HL-60 (cell line): Measurements from ENCODE around the gene ARHGAP40.

Source experiments
- DNase-seq, 2 experiments: peaks; one replicate each; pipeline ENCODE4 v3.0.0-alpha.2; 2010 to 2020; ENCODE audit warnings: low read depth in 1 of 2, low spot score in 1 of 2
- H3K27ac ChIP-seq: fragments of 250-450 bp; sonication (Bioruptor Pico); replicated peaks from 2 replicates; pipeline ENCODE4 v1.5.1; 2020; ENCODE audit warnings: mild to moderate bottlenecking, moderate library complexity
- H3K27me3 ChIP-seq: fragments of 250-450 bp; sonication (Bioruptor Pico); 2 replicates; pipeline ENCODE4 v1.5.1; 2021; ENCODE audit warnings: mild to moderate bottlenecking, moderate library complexity; ENCODE audit not compliant: insufficient read depth, poor library complexity, severe bottlenecking
- H3K4me3 ChIP-seq: replicated peaks from 2 replicates; pipeline ENCODE4 v1.5.1; 2011; ENCODE audit warnings: mild to moderate bottlenecking, control low read depth, low read length; ENCODE audit not compliant: insufficient read depth
- GABPA ChIP-seq: IDR thresholded peaks from 2 replicates; pipeline ENCODE4 v1.6.1; 2012; ENCODE audit warnings: low read depth
- POLR2AphosphoS5 ChIP-seq: IDR thresholded peaks from 2 replicates; pipeline ENCODE4 v1.6.1; 2012; ENCODE audit warnings: low read depth
- REST ChIP-seq: IDR thresholded peaks from 2 replicates; pipeline ENCODE4 v1.6.1; 2012; ENCODE audit warnings: low read depth; ENCODE audit not compliant: insufficient replicate concordance
- SPI1 ChIP-seq: IDR thresholded peaks from 2 replicates; pipeline ENCODE4 v1.6.1; 2012; ENCODE audit warnings: low read depth, mild to moderate bottlenecking, borderline replicate concordance
- TF ChIP-seq, protein P1 (sequence below): IDR thresholded peaks from one replicate; pipeline ENCODE4 v1.5.1; 2011; ENCODE audit warnings: low read length, control low read depth, inconsistent platforms; ENCODE audit not compliant: insufficient read depth

Gene ARHGAP40

GRCh38 chr20:38610521-38610920 lies 8.9 kb downstream of the ARHGAP40 start:
- DNase-seq, result no peak
- Histone ChIP-seq H3K27ac (no peak overlapping the region), H3K27me3 (no peaks in the 10 kb centered on the region), H3K4me3 (no peak overlapping the region)
- TF ChIP-seq, protein P1, sequence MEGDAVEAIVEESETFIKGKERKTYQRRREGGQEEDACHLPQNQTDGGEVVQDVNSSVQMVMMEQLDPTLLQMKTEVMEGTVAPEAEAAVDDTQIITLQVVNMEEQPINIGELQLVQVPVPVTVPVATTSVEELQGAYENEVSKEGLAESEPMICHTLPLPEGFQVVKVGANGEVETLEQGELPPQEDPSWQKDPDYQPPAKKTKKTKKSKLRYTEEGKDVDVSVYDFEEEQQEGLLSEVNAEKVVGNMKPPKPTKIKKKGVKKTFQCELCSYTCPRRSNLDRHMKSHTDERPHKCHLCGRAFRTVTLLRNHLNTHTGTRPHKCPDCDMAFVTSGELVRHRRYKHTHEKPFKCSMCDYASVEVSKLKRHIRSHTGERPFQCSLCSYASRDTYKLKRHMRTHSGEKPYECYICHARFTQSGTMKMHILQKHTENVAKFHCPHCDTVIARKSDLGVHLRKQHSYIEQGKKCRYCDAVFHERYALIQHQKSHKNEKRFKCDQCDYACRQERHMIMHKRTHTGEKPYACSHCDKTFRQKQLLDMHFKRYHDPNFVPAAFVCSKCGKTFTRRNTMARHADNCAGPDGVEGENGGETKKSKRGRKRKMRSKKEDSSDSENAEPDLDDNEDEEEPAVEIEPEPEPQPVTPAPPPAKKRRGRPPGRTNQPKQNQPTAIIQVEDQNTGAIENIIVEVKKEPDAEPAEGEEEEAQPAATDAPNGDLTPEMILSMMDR, result no peak
- no peak for TF ChIP-seq POLR2AphosphoS5
- TF ChIP-seq REST, result no peak
- TF ChIP-seq SPI1, result no peak
- TF ChIP-seq GABPA, result no peak

DNA sequence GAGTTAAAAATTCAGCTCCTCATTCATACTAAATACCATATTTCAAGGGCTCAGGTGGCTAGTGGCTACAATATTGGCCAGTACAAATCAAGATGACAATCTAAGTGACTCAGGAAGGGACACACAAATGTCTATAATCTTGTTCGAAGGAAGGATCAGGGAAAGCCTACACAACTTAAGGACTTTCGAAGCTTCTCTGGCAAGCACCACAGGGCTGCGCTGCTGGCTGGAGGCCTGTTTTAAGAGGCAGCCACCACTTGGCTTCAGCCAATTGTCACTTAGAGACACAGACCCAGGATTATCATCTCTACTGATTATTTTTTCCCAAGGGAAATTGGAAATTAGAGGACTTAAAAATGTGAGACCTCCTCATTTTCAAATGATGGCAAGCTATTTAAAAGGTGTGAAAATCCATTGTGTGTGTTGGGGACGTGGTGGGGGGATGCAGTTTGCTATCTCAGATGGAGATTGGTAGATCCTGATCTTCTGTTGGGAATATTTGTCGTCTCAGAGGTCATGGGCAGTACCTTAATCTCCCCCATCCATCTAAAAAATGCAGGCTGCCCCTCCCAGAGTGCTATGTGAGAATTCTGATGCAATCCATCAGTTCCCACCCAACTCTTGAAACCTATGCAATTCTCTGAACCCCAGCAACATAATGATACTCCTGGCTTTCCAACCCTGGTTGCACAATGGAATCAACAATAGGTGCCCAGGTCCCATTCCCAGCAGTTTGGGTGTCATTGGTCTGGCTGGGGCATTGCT lies 11.3 kb downstream of the ARHGAP40 start:
- Histone ChIP-seq H3K27ac (no peak overlapping the region), H3K4me3 (no peak overlapping the region), H3K27me3 (no peaks in the 10 kb centered on the region)
- no peak for DNase-seq
- TF ChIP-seq POLR2AphosphoS5 (no peak), SPI1 (no peak), GABPA (no peak), REST (no peak)
- TF ChIP-seq, protein P1, result no peak

DNA sequence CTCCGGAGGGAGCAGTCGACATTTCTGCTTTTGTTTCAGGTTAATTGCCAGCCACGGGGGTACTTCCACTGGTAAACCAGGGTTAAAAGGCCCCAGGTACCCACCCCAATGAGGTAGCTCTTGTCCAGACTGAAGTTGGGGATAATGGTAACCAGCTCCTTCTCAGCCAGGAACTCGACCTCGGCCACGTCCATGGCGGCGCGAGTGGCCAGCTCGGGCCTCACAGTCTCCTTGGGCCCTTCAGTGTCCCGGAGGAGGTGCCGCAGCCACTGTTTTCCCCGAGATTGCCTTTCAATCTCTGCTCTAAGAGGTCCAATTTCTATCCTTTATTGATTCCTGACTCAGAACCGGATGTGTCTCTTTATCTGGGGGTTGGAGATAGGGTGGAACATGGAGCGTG lies 13.7 kb downstream of the ARHGAP40 start:
- no peak overlapping the region for H3K27ac ChIP-seq
- no peak overlapping the region for H3K4me3 ChIP-seq
- TF ChIP-seq POLR2AphosphoS5 (no peak), GABPA (no peak)
- no peaks in the 10 kb centered on the region for H3K27me3 ChIP-seq
- DNase-seq, result no peak

DNA sequence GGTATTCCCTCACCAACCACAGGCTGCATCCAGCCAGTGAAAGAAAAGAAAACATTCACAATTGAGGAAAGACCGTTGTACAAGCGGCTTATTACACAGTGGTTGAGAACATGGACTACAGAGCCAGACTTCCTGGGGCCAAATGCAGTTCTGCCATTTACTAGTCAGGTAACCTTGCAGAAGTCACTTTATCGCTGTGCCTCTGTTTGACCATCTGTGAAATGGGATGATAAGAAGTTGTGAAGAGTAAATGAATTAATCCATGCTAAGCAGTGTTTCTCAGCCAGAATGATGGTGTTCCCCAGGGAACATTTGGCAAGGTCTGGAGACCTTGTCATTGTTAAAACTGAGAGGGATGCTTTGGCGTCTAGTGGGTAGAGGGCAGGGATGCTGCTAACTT lies 14.8 kb downstream of the ARHGAP40 start:
- DNase-seq, result no peak
- Histone ChIP-seq H3K27ac (no peak overlapping the region), H3K27me3 (no peaks in the 10 kb centered on the region), H3K4me3 (no peak overlapping the region)
- TF ChIP-seq SPI1, result no peak
- no peak for TF ChIP-seq GABPA
- TF ChIP-seq, protein P1, result no peak
- TF ChIP-seq POLR2AphosphoS5, result no peak
